CD8-positive, alpha-beta memory T cell (primary cell): ENCODE measurements around the gene TFCP2L1. TPM values are rescaled to one million over a fixed set of nuclear protein-coding genes. Genes with fewer than 3 reads are reported as not detected.
"Not testable (repeated sequence)": the region's sequence is repeated elsewhere in the genome, so short reads cannot be mapped to it uniquely, and the experiment has no call there.

Experiments
- CTCF ChIA-PET: fragments of 350-600 bp; sonication (Branson Sonifier 250); formaldehyde crosslinking; loops from one replicate; lab custom pipeline; 2021; ENCODE audit warnings: antibody characterized with exemption; lab: Charles Lee
- POLR2A ChIA-PET: fragments of 350-600 bp; sonication (Branson Sonifier 250); formaldehyde crosslinking; loops from one replicate; lab custom pipeline; 2021; ENCODE audit warnings: antibody characterized with exemption; lab: Charles Lee
- DNase-seq, 5 donors: peaks; one replicate each; pipeline versions ENCODE4 v3.0.0 to v3.0.0-alpha.2; 2020 to 2022; ENCODE audit warnings: mixed read lengths in 1 of 5
- H3K27ac ChIP-seq: one replicate; pipeline ENCODE4 v1.7.0; 2013; ENCODE audit warnings: low read depth, mild to moderate bottlenecking, low read length, moderate library complexity
- H3K27me3 ChIP-seq: 2 replicates; pipeline ENCODE4 v1.7.0; 2013; ENCODE audit warnings: low read length, mild to moderate bottlenecking; ENCODE audit not compliant: insufficient read depth, poor library complexity, severe bottlenecking
- H3K36me3 ChIP-seq: 2 replicates; pipeline ENCODE4 v1.7.0; 2013; ENCODE audit warnings: mild to moderate bottlenecking, low read length, moderate library complexity; ENCODE audit not compliant: insufficient read depth
- H3K4me1 ChIP-seq: 2 replicates; pipeline ENCODE4 v1.7.0; 2013; ENCODE audit warnings: mild to moderate bottlenecking, low read length, moderate library complexity; ENCODE audit not compliant: insufficient read depth
- H3K4me3 ChIP-seq: 2 replicates; pipeline ENCODE4 v1.7.0; 2013; ENCODE audit warnings: mild to moderate bottlenecking, low read length
- H3K9me3 ChIP-seq: 2 replicates; pipeline ENCODE4 v1.7.0; 2013; ENCODE audit warnings: mild to moderate bottlenecking, low read length
- H3K27ac Mint-ChIP-seq, 8 donors: one replicate each; pipeline ENCODE4 v1.8.0; 2020 to 2021; ENCODE audit warnings: mixed read lengths in 8 of 8, mild to moderate bottlenecking in 6 of 8, inconsistent platforms in 3 of 8, moderate library complexity in 3 of 8
- H3K27me3 Mint-ChIP-seq, 2 donors: one replicate each; pipeline ENCODE4 v1.8.0; 2020 to 2021; ENCODE audit warnings: mixed read lengths in 2 of 2, mild to moderate bottlenecking in 1 of 2, moderate library complexity in 1 of 2
- H3K36me3 Mint-ChIP-seq, 3 donors: one replicate each; pipeline ENCODE4 v1.8.0; 2020 to 2021; ENCODE audit warnings: mixed read lengths in 3 of 3, inconsistent platforms in 1 of 3, mild to moderate bottlenecking in 1 of 3
- H3K4me1 Mint-ChIP-seq, 3 donors: one replicate each; pipeline ENCODE4 v1.8.0; 2020 to 2021; ENCODE audit warnings: mixed read lengths in 3 of 3, inconsistent platforms in 1 of 3, mild to moderate bottlenecking in 1 of 3
- H3K4me3 Mint-ChIP-seq, 7 donors: one replicate each; pipeline ENCODE4 v1.8.0; 2020 to 2021; ENCODE audit warnings: mixed read lengths in 7 of 7, mild to moderate bottlenecking in 6 of 7, moderate library complexity in 4 of 7, inconsistent platforms in 2 of 7
- H3K9me3 Mint-ChIP-seq, 5 donors: one replicate each; pipeline ENCODE4 v1.8.0; 2020 to 2022; ENCODE audit warnings: mixed read lengths in 5 of 5, mild to moderate bottlenecking in 3 of 5, moderate library complexity in 2 of 5, inconsistent platforms in 1 of 5
- polyA plus RNA-seq: library from polyadenylated mRNA; unstranded; fragments of 300-500 nt; fragmentation: Illumina TruSeq; gene quantifications from one replicate; pipeline ENCODE4 v1.2.3, GENCODE V29; 2021
- total RNA-seq, 2 experiments: library from RNA; stranded (reverse); gene quantifications; one replicate each; pipeline ENCODE4 v1.2.3, GENCODE V29; 2021

Gene TFCP2L1
- total and polyA plus RNA-seq, 3 experiments from 2014 or later = 0.11 to 0.45 (median 0.16) TPM

- H3K27me3 ChIP-seq, H3K9me3 ChIP-seq, H3K27ac ChIP-seq, H3K9me3 Mint-ChIP-seq, H3K4me1 Mint-ChIP-seq, H3K4me3 Mint-ChIP-seq, POLR2A ChIA-PET, H3K27ac Mint-ChIP-seq, CTCF ChIA-PET, H3K36me3 Mint-ChIP-seq, H3K27me3 Mint-ChIP-seq, H3K36me3 ChIP-seq, H3K4me1 ChIP-seq, H3K4me3 ChIP-seq, DNase-seq: not testable (repeated sequence)
Measured at GRCh38 chr2:121227381-121228144, 57.4 kb downstream of the TFCP2L1 start.

- H3K4me3 ChIP-seq, H3K27me3 ChIP-seq, H3K27me3 Mint-ChIP-seq, H3K4me1 Mint-ChIP-seq, POLR2A ChIA-PET, H3K9me3 ChIP-seq, H3K36me3 Mint-ChIP-seq, H3K9me3 Mint-ChIP-seq, H3K27ac ChIP-seq, H3K4me3 Mint-ChIP-seq, DNase-seq, H3K4me1 ChIP-seq, CTCF ChIA-PET, H3K36me3 ChIP-seq, H3K27ac Mint-ChIP-seq: not testable (repeated sequence)
Measured at GRCh38 chr2:121225681-121226080, 59.3 kb downstream of the TFCP2L1 start.

- Mint-ChIP-seq H3K36me3 (no peaks in the 10 kb centered on the region), H3K27me3 (no peaks in the 10 kb centered on the region), H3K9me3 (peaks cover 0 to 6% (median 0%) of the 10 kb centered on the region in 5 donors), H3K27ac (no peak overlapping the region), H3K4me1 (no peaks in the 10 kb centered on the region), H3K4me3 (no peak overlapping the region)
- Histone ChIP-seq H3K27ac (no peak overlapping the region), H3K27me3 (no peaks in the 10 kb centered on the region), H3K4me3 (no peak overlapping the region), H3K4me1 (no peaks in the 10 kb centered on the region), H3K36me3 (no peaks in the 10 kb centered on the region), H3K9me3 (no peaks in the 10 kb centered on the region)
- CTCF ChIA-PET = no interaction called here
- POLR2A ChIA-PET = no interaction called here
- no peak for DNase-seq
Measured at GRCh38 chr2:121220995-121221394, 64.0 kb downstream of the TFCP2L1 start.

- H3K27me3 Mint-ChIP-seq = no peaks in the 10 kb centered on the region
- no peaks in the 10 kb centered on the region for H3K27me3 ChIP-seq
- ChIA-PET POLR2A (no interaction called here), CTCF (no interaction called here)
- H3K27ac ChIP-seq = no peak overlapping the region
- no peak overlapping the region for H3K4me3 ChIP-seq
- H3K4me1 ChIP-seq = no peaks in the 10 kb centered on the region
- H3K27ac Mint-ChIP-seq = no peak overlapping the region
- DNase-seq = no peak
- no peaks in the 10 kb centered on the region for H3K9me3 ChIP-seq
- H3K36me3 Mint-ChIP-seq = no peaks in the 10 kb centered on the region
- no peaks in the 10 kb centered on the region for H3K36me3 ChIP-seq
- H3K4me1 Mint-ChIP-seq = no peaks in the 10 kb centered on the region
- peaks cover 0 to 6% (median 0%) of the 10 kb centered on the region in 5 donors for H3K9me3 Mint-ChIP-seq
- H3K4me3 Mint-ChIP-seq = no peak overlapping the region
Measured at GRCh38 chr2:121219866-121220265, 65.1 kb downstream of the TFCP2L1 start.

GRCh38 chr2:121218386-121218938, 66.5 kb downstream of the TFCP2L1 start:
- POLR2A ChIA-PET = no interaction called here
- Mint-ChIP-seq H3K9me3 (peaks cover 0 to 6% (median 0%) of the 10 kb centered on the region in 5 donors), H3K27ac (no peak overlapping the region), H3K4me3 (no peak overlapping the region), H3K4me1 (no peaks in the 10 kb centered on the region), H3K27me3 (peaks cover 0 to 4% of the 10 kb centered on the region in 2 donors), H3K36me3 (no peaks in the 10 kb centered on the region)
- Histone ChIP-seq H3K9me3 (no peaks in the 10 kb centered on the region), H3K4me1 (no peaks in the 10 kb centered on the region), H3K27ac (no peak overlapping the region), H3K36me3 (no peaks in the 10 kb centered on the region), H3K4me3 (no peak overlapping the region), H3K27me3 (no peaks in the 10 kb centered on the region)
- no peak for DNase-seq
- CTCF ChIA-PET = no interaction called here

- Mint-ChIP-seq H3K4me1 (no peaks in the 10 kb centered on the region), H3K4me3 (no peak overlapping the region), H3K9me3 (peaks cover 0 to 6% (median 0%) of the 10 kb centered on the region in 5 donors), H3K27ac (peak overlapping the region in 1 of 8 donors; percentile 50), H3K36me3 (no peaks in the 10 kb centered on the region), H3K27me3 (peaks cover 0 to 6% of the 10 kb centered on the region in 2 donors)
- Histone ChIP-seq H3K27me3 (no peaks in the 10 kb centered on the region), H3K4me3 (no peak overlapping the region), H3K4me1 (no peaks in the 10 kb centered on the region), H3K9me3 (no peaks in the 10 kb centered on the region), H3K27ac (no peak overlapping the region), H3K36me3 (no peaks in the 10 kb centered on the region)
- ChIA-PET POLR2A (no interaction called here), CTCF (no interaction called here)
- no peak for DNase-seq
Measured at GRCh38 chr2:121217627-121218026, 67.4 kb downstream of the TFCP2L1 start.

GRCh38 chr2:121214296-121214695, 70.7 kb downstream of the TFCP2L1 start:
- H3K36me3 ChIP-seq = no peaks in the 10 kb centered on the region
- peaks cover 0 to 4% (median 0%) of the 10 kb centered on the region in 5 donors for H3K9me3 Mint-ChIP-seq
- ChIA-PET POLR2A (no interaction called here), CTCF (no interaction called here)
- H3K27ac Mint-ChIP-seq = no peak overlapping the region
- no peak overlapping the region for H3K4me3 Mint-ChIP-seq
- H3K4me3 ChIP-seq = no peak overlapping the region
- no peaks in the 10 kb centered on the region for H3K27me3 ChIP-seq
- no peak overlapping the region for H3K27ac ChIP-seq
- no peaks in the 10 kb centered on the region for H3K4me1 Mint-ChIP-seq
- H3K9me3 ChIP-seq = no peaks in the 10 kb centered on the region
- peaks cover 1 to 6% of the 10 kb centered on the region in 2 donors for H3K27me3 Mint-ChIP-seq
- H3K4me1 ChIP-seq = no peaks in the 10 kb centered on the region
- DNase-seq = no peak
- H3K36me3 Mint-ChIP-seq = no peaks in the 10 kb centered on the region

GRCh38 chr2:121213386-121213785, 71.6 kb downstream of the TFCP2L1 start:
- Histone ChIP-seq H3K9me3 (no peaks in the 10 kb centered on the region), H3K4me3 (no peak overlapping the region), H3K36me3 (no peaks in the 10 kb centered on the region), H3K27me3 (no peaks in the 10 kb centered on the region), H3K4me1 (no peaks in the 10 kb centered on the region), H3K27ac (no peak overlapping the region)
- no peak for DNase-seq
- Mint-ChIP-seq H3K4me3 (no peak overlapping the region), H3K36me3 (no peaks in the 10 kb centered on the region), H3K9me3 (peaks cover 0 to 4% (median 0%) of the 10 kb centered on the region in 5 donors), H3K27me3 (peaks cover 1 to 6% of the 10 kb centered on the region in 2 donors), H3K27ac (no peak overlapping the region), H3K4me1 (no peaks in the 10 kb centered on the region)
- POLR2A ChIA-PET = no interaction called here
- CTCF ChIA-PET = no interaction called here
